ENCODE measurements around the gene TXNDC11.

The TXNDC11 gene

DNA sequence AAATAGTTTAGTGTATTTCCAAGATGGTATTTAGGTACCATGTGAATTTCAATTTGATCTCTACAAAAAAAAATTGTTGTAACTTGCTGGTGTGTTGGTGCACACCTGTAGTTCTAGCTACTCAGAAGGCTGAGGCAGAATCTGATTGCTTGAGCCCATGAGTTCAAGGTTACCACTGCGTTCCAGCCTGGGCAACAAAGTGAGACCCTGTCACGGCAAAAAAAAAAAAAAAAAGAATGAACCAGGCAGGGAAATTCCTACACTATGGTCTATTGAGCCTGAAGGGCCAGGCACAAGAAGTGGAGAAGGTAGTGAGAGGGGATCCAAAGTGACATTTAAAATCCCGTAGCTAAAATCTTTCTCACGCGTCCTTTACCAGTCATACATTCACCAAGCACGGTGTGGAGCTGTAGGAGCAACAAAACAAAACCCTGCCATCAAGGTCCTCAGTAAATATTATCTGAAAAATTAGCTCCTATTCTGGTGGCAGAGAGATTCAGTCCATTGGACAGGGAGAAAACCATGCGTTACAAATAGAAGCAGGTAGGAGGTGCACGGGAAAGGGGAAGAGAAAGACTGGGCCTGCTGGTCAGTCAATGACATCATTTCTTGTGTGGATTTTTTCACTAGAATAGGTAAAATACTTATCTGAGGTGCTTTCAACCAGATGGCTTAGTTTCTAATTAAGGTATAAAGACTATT, 27.3 kb downstream of the TXNDC11 start:
- DNase-seq (ENCODE audit: low read depth) = no peak
- H3K4me3 ChIP-seq (ENCODE audit: low read depth, low read length) = no peak overlapping the region
- TF ChIP-seq, protein P1, sequence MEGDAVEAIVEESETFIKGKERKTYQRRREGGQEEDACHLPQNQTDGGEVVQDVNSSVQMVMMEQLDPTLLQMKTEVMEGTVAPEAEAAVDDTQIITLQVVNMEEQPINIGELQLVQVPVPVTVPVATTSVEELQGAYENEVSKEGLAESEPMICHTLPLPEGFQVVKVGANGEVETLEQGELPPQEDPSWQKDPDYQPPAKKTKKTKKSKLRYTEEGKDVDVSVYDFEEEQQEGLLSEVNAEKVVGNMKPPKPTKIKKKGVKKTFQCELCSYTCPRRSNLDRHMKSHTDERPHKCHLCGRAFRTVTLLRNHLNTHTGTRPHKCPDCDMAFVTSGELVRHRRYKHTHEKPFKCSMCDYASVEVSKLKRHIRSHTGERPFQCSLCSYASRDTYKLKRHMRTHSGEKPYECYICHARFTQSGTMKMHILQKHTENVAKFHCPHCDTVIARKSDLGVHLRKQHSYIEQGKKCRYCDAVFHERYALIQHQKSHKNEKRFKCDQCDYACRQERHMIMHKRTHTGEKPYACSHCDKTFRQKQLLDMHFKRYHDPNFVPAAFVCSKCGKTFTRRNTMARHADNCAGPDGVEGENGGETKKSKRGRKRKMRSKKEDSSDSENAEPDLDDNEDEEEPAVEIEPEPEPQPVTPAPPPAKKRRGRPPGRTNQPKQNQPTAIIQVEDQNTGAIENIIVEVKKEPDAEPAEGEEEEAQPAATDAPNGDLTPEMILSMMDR (IDR thresholded peaks at IDR 0.05; ENCODE audit: low read depth, low read length) = no peak
- TF ChIP-seq MYC (IDR thresholded peaks at IDR 0.05; ENCODE audit: low read depth, low read length) (no peak), POLR2A (IDR thresholded peaks at IDR 0.05; ENCODE audit: extremely low read depth, insufficient read length) (no peak)
- TF ChIP-seq, protein P2, sequence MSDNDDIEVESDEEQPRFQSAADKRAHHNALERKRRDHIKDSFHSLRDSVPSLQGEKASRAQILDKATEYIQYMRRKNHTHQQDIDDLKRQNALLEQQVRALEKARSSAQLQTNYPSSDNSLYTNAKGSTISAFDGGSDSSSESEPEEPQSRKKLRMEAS (IDR thresholded peaks at IDR 0.05; ENCODE audit: low read depth, low read length) = no peak

DNA sequence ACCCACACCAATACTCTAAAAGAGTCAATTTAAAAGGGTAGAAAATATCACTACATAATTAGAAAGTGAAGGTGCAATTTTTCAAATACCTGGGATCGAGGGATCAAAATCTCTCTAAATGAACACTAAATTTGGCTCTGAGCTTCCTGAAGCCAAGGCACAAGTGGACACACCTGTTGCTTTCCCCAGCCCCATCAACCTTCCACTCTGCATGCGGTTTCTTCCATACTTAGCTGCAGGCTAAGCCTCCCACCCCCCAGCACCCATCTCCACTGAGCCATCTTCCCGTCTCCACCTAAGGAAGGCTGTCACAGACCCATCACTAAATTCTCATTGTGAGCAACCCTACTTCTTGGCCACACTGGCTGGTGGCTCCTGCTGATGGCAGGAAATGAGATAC, 30.5 kb downstream of the TXNDC11 start:
- TF ChIP-seq, protein P2 (IDR thresholded peaks at IDR 0.05; ENCODE audit: low read depth, low read length) = no peak
- TF ChIP-seq MYC (IDR thresholded peaks at IDR 0.05; ENCODE audit: low read depth, low read length) (no peak), POLR2A (IDR thresholded peaks at IDR 0.05; ENCODE audit: extremely low read depth, insufficient read length) (no peak)
- TF ChIP-seq, protein P1 (IDR thresholded peaks at IDR 0.05; ENCODE audit: low read depth, low read length) = no peak
- H3K4me3 ChIP-seq (ENCODE audit: low read depth, low read length) = no peak overlapping the region
- no peak for DNase-seq (ENCODE audit: low read depth)

DNA sequence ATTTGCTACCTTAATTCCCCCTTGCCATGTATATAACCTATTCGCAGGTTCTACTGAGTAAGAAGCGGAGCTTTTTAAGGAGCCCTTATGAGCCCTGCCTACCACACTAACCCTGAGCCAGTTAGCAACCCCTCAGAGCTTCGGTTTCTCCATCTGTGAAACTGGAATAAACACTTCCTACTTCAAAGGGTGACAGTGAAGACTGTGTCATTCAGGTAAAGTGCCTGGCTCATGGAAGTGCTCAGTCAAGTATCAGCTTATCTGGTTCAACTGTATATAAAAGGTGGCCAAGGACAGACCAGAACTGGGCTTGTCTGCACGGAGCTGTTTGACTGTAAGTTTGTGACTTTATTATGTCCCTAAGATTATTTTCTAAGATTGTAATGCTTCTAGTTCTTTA, 31.0 kb downstream of the TXNDC11 start:
- DNase-seq (ENCODE audit: low read depth) = no peak
- TF ChIP-seq, protein P1 (IDR thresholded peaks at IDR 0.05; ENCODE audit: low read depth, low read length) = no peak
- TF ChIP-seq MYC (IDR thresholded peaks at IDR 0.05; ENCODE audit: low read depth, low read length) (no peak), POLR2A (IDR thresholded peaks at IDR 0.05; ENCODE audit: extremely low read depth, insufficient read length) (no peak)
- TF ChIP-seq, protein P2 (IDR thresholded peaks at IDR 0.05; ENCODE audit: low read depth, low read length) = no peak
- H3K4me3 ChIP-seq (ENCODE audit: low read depth, low read length) = no peak overlapping the region

DNA sequence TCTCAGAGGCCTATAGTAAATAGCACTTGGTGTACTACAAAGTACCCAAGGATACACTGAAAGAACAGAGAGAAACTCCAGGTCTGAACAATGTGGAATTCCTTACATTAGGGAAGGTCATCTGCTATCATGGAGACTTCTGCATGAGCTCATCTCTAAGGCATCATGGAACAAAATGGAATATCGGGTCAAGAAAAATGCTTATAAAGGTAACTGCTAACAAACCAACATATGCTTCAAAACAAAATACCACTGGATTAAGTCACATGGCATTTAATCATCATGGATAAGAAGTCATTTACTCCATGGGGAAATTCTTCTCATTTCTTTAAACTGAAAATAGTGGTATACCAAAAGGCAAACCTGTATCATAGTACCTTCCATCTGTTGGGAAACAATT, 34.2 kb downstream of the TXNDC11 start:
- no peak overlapping the region for H3K4me3 ChIP-seq (ENCODE audit: low read depth, low read length)
- no peak for DNase-seq (ENCODE audit: low read depth)
- no peak for TF ChIP-seq MYC (IDR thresholded peaks at IDR 0.05; ENCODE audit: low read depth, low read length)
- no peak for TF ChIP-seq POLR2A (IDR thresholded peaks at IDR 0.05; ENCODE audit: extremely low read depth, insufficient read length)
- TF ChIP-seq, protein P1 (IDR thresholded peaks at IDR 0.05; ENCODE audit: low read depth, low read length) = no peak
- TF ChIP-seq, protein P2 (IDR thresholded peaks at IDR 0.05; ENCODE audit: low read depth, low read length) = no peak

DNA sequence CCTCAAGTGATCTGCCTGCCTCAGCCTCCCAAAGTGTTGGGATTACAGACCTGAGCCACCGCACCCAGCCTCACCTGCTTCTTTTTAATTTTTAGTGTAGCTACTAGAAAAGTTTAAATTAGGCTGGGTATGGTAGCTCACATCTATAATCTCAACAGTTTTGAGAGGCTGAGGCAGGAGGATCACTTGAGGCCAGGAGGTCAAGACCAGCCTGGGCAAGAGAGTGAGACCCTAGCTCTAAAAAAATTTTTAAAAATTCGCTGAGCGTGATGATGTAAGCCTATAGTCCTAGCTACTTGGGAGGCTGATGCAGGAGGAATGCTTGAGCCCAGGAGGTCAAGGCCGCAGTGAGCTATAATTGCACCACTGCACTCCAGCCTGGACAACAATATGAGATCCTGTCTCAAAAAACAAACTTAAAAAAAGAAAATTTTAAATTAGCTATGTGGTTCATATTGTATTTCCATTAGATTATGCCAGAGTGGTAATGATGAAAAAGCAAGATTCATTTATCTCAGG, 34.9 kb downstream of the TXNDC11 start:
- DNase-seq (ENCODE audit: low read depth) = no peak
- TF ChIP-seq, protein P1 (IDR thresholded peaks at IDR 0.05; ENCODE audit: low read depth, low read length) = no peak
- TF ChIP-seq, protein P2 (IDR thresholded peaks at IDR 0.05; ENCODE audit: low read depth, low read length) = no peak
- TF ChIP-seq POLR2A (IDR thresholded peaks at IDR 0.05; ENCODE audit: extremely low read depth, insufficient read length) (no peak), MYC (IDR thresholded peaks at IDR 0.05; ENCODE audit: low read depth, low read length) (no peak)
- H3K4me3 ChIP-seq (ENCODE audit: low read depth, low read length) = no peak overlapping the region

All from NB4 (cell line).